NT2/D1 (cell line): Measurements from ENCODE around the gene KANK4.

Experiments
- DNase-seq: peaks from one replicate; pipeline ENCODE4 v3.0.0-alpha.2; 2011; ENCODE audit warnings: low read depth, low spot score
- H3K27me3 ChIP-seq: 2 replicates; pipeline ENCODE4 v1.6.0; 2011; ENCODE audit warnings: mild to moderate bottlenecking; ENCODE audit not compliant: insufficient read length, insufficient read depth
- H3K36me3 ChIP-seq: 2 replicates; pipeline ENCODE4 v1.6.1; 2011; ENCODE audit warnings: mild to moderate bottlenecking, low read length, mixed read lengths; ENCODE audit not compliant: insufficient read depth, insufficient read length
- H3K4me1 ChIP-seq: 2 replicates; pipeline ENCODE4 v1.5.1; 2011; ENCODE audit not compliant: insufficient read depth, insufficient read length
- H3K4me3 ChIP-seq: 2 replicates; pipeline ENCODE4 v1.5.1; 2011; ENCODE audit warnings: low read depth; ENCODE audit not compliant: insufficient read length
- H3K9ac ChIP-seq: 2 replicates; pipeline ENCODE4 v1.6.0; 2011; ENCODE audit warnings: low read depth; ENCODE audit not compliant: insufficient read length
- H3K9me3 ChIP-seq: 2 replicates; pipeline ENCODE4 v1.5.1; 2011; ENCODE audit warnings: mild to moderate bottlenecking, low read length; ENCODE audit not compliant: insufficient read depth
- SUZ12 ChIP-seq: IDR thresholded peaks from 2 replicates; pipeline ENCODE4 v1.6.1; 2011; ENCODE audit not compliant: insufficient read length, insufficient read depth; ENCODE audit errors: extremely low read depth
- YY1 ChIP-seq: IDR thresholded peaks from 2 replicates; pipeline ENCODE4 v1.6.1; 2011; ENCODE audit not compliant: insufficient read length, insufficient read depth
- ZNF274 ChIP-seq: IDR thresholded peaks from 2 replicates; pipeline ENCODE4 v1.6.1; 2011; ENCODE audit warnings: mild to moderate bottlenecking, low read depth, low read length

The KANK4 gene

GRCh38 chr1:62281922-62282555 is 37.2 kb downstream of the KANK4 start:
- Histone ChIP-seq H3K27me3 (peaks cover 29% of the 10 kb centered on the region), H3K9ac (no peak overlapping the region), H3K36me3 (peaks cover 7% of the 10 kb centered on the region), H3K9me3 (peaks cover 11% of the 10 kb centered on the region; the same call in 1 of the 2 replicates), H3K4me1 (peaks cover 11% of the 10 kb centered on the region), H3K4me3 (no peak overlapping the region)
- TF ChIP-seq SUZ12 (no peak), YY1 (no peak), ZNF274 (no peak)
- DNase-seq, result no peak

- H3K27me3 ChIP-seq, result peaks cover 20% of the 10 kb centered on the region
- H3K4me1 ChIP-seq, result peaks cover 11% of the 10 kb centered on the region
- H3K4me3 ChIP-seq, result no peak overlapping the region
- peaks cover 11% of the 10 kb centered on the region; the same call in 1 of the 2 replicates for H3K9me3 ChIP-seq
- peaks cover 7% of the 10 kb centered on the region for H3K36me3 ChIP-seq
- no peak for DNase-seq
- TF ChIP-seq SUZ12 (no peak), YY1 (no peak), ZNF274 (no peak)
- H3K9ac ChIP-seq, result no peak overlapping the region
Observed at GRCh38 chr1:62280960-62281465, 38.2 kb downstream of the KANK4 start.

DNA sequence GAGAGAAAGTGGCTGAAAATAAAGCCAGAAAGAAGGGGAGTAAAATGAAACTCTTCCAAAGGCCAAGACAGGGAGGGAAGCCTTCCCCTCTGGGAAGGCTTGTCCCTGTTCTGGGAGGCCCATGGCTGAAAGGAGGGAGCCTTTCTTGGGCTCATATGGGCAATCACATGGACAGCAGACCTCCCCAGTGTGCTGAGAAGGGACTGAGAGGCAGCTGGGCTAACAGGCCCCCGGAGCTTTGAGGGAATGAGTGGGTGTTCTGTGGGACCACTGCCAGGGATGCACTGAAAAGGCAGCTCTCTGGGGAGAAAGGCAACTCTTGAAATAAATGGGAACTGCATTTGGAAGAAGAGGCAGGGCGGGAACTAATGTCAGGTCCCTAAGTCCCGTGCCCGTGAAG is 39.1 kb downstream of the KANK4 start:
- no peak overlapping the region for H3K9ac ChIP-seq
- H3K36me3 ChIP-seq, result peaks cover 7% of the 10 kb centered on the region
- H3K27me3 ChIP-seq, result peaks cover 12% of the 10 kb centered on the region
- DNase-seq, result no peak
- H3K9me3 ChIP-seq, result peaks cover 11% of the 10 kb centered on the region; the same call in 1 of the 2 replicates
- no peak for TF ChIP-seq SUZ12
- TF ChIP-seq ZNF274, result no peak
- TF ChIP-seq YY1, result no peak
- H3K4me3 ChIP-seq, result no peak overlapping the region
- H3K4me1 ChIP-seq, result peaks cover 5% of the 10 kb centered on the region

- no peaks in the 10 kb centered on the region for H3K27me3 ChIP-seq
- no peak for TF ChIP-seq YY1
- no peak for TF ChIP-seq SUZ12
- no peak for TF ChIP-seq ZNF274
- H3K9ac ChIP-seq, result no peak overlapping the region
- peaks cover 21% of the 10 kb centered on the region for H3K36me3 ChIP-seq
- DNase-seq, result no peak
- peaks cover 7% of the 10 kb centered on the region for H3K4me1 ChIP-seq
- H3K4me3 ChIP-seq, result no peak overlapping the region
- peaks cover 11% of the 10 kb centered on the region; the same call in 1 of the 2 replicates for H3K9me3 ChIP-seq
Observed at GRCh38 chr1:62276791-62277190, 42.4 kb downstream of the KANK4 start.

DNA sequence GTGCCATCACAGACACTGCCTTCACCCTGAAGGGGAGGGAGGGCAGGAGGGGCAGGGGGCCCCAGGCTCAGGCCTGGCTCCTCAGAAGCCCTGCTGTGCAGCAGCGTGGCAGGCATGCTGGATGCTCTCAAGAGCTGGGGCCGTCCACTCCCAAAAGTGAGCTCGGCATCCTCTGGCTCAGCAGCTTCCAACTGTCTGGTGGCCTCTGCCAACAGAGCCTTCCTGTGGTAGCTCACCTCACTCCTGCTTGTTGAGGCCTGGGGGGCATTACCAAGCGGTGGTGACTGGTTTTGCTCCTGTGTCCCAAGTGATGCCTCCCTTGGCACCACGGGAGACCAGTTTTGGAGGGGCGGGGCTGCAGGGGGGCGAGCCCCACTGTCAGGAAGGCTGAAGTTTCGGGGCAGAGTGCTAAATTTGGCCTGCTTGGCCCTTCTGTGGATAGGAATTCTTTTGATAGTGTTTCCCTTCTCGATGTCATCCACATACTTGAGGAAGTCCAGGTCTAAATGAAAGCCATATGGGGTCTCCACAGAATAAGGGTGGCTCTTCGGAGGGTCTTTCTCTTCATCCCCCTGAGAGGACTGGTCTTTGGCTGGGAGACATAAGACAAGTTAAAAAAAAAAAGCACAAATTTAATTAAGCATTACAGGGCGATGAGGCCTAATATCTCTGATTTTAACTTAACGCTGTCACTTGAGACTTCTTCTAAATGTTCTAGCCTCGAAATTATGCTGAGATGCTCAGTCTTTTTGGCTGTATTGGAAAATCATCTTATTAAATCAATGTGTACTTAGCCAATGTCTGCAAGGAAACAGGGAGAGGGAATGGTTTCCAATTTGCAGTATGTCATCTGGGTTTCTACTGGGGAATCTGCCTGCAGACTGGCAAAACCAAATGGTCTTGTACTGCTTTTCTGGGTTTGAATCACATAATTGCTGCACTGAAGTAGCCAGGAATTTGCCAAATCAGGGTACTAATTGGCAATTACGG is 44.4 kb downstream of the KANK4 start:
- H3K4me3 ChIP-seq, result no peak overlapping the region
- no peak for DNase-seq
- peaks cover 14% of the 10 kb centered on the region for H3K36me3 ChIP-seq
- H3K27me3 ChIP-seq, result no peaks in the 10 kb centered on the region
- H3K4me1 ChIP-seq, result peaks cover 11% of the 10 kb centered on the region
- H3K9me3 ChIP-seq, result no peaks in the 10 kb centered on the region
- no peak overlapping the region for H3K9ac ChIP-seq
- TF ChIP-seq SUZ12 (no peak), YY1 (no peak)

- H3K4me1 ChIP-seq, result peaks cover 11% of the 10 kb centered on the region
- no peaks in the 10 kb centered on the region for H3K27me3 ChIP-seq
- DNase-seq, result no peak
- H3K9ac ChIP-seq, result no peak overlapping the region
- H3K36me3 ChIP-seq, result peaks cover 14% of the 10 kb centered on the region
- TF ChIP-seq SUZ12, result no peak
- TF ChIP-seq YY1, result no peak
- TF ChIP-seq ZNF274, result no peak
- no peak overlapping the region for H3K4me3 ChIP-seq
- no peaks in the 10 kb centered on the region for H3K9me3 ChIP-seq
Observed at GRCh38 chr1:62273953-62274352, 45.3 kb downstream of the KANK4 start.

DNA sequence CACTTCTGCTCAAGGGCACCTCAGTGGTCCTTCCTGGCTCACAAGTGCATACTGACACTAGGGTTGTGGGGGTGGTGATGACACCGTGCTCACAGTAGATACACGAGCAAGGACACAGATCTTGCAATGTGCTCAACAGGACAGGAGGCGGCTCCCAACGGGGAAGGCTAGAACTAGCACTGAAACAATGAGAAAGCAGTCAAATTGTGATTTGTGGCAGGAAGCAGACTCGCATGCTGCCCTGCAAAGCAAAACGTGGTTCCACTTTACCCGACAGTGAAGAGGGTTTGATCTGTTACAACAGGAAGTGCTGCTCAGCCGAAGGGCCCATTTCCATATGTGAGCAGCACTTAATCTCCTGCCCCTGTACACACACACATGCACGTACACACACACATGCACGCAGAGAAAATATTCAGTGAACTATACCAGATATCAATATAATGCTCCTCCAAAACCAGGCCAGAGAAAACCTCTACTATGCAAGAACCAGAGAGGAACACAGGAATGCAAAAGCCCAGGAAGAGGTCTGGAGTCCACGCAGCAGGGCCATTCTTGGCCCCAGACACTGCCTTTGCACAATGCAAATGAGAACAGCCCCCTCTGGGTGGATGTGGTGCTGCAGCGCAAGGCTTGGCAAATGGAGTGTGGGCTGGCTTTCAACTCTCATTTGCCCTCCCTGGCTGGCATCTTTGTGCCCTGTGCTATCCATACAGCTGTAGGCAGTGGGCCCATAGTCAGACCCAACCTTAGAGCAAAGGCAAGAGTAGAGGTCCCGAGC is 47.1 kb downstream of the KANK4 start:
- Histone ChIP-seq H3K4me3 (no peak overlapping the region), H3K9ac (no peak overlapping the region), H3K9me3 (no peaks in the 10 kb centered on the region), H3K27me3 (no peaks in the 10 kb centered on the region), H3K4me1 (peaks cover 11% of the 10 kb centered on the region), H3K36me3 (peaks cover 22% of the 10 kb centered on the region)
- TF ChIP-seq SUZ12 (no peak), YY1 (no peak), ZNF274 (no peak)
- DNase-seq, result no peak
